Measurements from ENCODE around the gene ERCC8.
"Not testable (repeated sequence)": the region's sequence is repeated elsewhere in the genome, so short reads cannot be mapped to it uniquely, and the experiment has no call there.

ERCC8 gene

DNA sequence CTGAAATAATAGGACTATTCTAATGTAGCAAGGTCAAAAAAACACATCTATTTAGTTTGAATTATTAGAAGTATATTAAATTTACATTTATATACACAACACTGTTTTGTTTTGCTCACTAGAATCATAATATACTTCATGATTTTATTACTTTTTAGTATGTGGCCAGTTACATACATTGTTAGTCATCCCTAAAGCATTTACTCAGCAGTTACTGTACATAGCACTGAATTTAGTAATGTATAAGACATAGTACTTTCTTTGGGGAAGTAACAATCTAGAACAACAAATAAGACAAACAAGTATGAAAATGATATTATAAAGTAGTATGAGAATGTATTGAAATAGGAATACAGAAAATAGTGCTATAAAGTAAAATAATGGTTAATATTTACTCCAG, 28.2 kb downstream of the ERCC8 start:
- no peak for DNase-seq (ENCODE audit: low read depth in 2 of 2)

DNA sequence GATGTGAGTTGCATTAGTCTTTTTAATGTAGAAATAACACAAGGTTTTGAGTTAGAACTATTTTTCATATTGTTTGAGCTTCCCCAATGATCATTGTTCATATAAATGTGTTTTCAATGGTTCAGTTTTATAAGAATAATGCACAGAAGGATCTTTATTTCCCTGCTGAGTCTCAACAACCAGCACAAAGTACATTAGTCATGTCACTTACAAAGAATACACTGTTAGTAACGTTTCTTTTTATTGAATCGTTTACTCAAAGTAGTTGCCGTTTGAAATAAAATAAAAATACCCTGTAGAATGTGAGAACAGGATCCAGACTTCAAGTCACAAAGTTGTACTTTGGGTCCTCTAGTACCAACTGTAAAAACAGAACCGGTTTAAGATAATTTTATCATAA, 41.5 kb downstream of the ERCC8 start:
- DNase-seq (ENCODE audit: low read depth in 2 of 2): no peak

DNA sequence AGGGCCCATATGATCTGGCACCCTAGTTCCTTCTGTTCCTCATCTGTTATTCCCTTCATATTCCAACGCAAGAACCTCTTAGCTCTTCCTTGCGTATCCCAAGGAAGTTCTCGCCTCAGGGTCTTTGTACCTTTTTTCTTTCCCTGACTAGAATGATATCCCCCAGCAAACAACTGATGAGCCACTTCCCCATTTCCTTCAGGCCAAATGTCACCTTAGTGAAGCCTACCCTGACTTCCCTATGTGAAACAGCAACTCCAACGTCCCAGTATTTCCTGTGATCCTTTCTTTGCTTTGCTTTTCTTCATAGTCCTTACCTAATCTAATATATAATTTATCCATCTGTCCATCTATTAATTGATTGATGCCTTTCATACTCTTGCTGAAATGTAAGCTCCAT, 47.9 kb downstream of the ERCC8 start:
- no peak for DNase-seq (ENCODE audit: low read depth in 2 of 2)

DNA sequence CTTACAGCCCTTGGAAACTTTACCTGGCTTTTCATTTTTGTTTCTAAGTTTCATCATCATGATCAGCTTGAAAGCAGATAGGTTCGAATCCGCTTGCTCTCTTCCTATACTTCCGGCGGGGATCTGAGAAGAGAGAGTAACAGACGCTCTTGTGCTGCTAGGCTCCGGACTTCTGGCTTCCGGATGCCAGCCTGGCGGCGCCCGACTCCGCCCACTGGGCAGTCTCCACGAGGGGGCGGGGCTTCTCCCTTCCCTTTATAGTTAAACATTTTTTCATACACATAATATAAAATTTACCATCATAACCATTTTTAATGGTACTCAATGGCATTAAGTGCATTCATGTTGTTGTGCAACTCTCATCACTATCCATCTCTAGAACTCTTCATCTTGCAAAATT, 51.3 kb downstream of the ERCC8 start:
- no peak for DNase-seq (ENCODE audit: low read depth in 2 of 2)

DNA sequence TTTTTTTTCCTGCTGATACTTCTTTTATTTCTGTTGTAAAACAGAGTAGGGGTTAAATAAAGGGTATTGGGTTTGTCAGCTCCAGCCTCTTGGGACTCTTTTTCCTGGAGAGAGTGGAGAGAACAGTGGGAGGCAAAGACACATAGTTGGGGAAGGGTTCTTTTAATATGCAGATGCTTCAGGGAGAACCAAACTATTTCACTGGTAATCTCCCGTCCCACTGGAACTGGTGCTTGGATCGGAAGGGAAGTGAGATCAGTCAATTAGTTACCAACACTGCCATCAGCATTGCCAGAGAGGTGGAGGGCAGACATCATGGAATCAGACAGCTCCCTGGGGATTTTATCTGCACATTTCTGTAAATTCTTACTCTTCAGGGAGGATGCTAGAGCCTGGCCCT, 53.2 kb downstream of the ERCC8 start:
- no peak for DNase-seq (ENCODE audit: low read depth in 2 of 2)

DNA sequence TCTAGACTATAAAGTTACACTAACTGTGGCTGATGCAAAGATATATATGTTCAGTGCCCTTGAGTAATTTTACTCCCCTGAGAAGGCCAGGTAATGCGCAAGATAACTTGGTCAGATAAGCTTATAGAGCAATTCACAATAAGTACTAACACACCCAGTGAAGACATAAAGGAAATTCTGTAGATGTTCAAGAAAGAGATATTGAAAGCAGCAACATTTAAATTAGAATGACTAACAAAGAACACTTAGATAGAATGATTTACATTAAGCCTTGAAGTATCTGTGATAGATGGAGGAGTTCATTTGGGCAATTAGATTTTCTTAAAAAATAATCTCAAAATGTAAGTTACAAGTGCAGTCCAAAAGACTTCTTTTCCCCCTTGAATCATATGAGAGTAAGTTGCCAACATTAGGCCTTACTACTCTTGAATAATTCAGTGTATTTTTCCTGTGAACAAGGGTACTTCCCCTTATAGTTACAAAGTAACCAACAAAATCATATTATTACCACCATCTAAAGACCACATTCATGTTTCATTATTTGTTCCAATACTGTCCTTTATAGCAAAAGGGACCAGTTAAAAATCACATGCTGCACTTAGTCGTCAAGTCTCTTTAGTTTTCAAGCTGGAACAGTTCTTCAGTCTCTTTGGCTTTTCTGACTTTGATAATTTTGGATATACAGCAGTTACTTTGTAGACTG, 56.4 kb downstream of the ERCC8 start:
- no peak for DNase-seq (ENCODE audit: low read depth in 2 of 2)

DNA sequence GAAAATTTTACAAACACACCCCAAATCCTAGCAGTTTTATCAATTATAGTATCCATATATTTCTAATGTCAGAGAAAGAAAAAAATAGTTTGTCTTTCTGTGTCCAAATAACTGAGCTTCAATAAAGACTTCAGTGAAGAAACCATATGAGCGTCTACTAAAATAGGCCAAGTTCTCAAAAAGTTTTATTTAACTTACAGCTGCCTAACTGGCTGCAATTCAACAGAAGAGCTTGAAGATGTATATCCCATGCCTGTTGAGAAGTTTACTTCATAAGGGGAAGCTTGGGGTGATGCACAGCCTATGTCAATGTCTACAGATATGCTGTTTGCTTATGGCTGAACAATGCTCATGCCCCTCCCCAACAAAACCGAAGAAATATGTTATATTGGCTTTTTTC, 57.1 kb downstream of the ERCC8 start:
- no peak for DNase-seq (ENCODE audit: low read depth in 2 of 2)

DNA sequence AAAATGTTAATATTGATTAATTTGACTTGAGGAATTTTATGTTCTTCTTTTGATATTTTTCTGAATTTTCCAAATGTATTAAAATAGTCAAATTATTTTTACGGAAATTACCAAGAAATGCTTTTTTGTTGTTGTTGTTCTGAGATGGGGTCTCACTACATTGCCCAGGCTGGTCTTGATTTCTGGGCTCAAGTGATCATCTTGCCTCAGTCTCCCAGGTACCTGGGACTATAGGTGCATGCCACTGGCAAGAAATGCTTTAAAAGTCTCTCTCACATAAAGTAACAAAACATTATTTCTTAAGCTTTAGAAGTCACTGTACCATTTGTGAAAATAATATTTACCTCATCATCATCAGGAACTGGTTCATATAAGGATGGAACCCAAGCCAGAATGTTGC, 57.8 kb downstream of the ERCC8 start:
- no peak for DNase-seq (ENCODE audit: low read depth in 2 of 2)

DNA sequence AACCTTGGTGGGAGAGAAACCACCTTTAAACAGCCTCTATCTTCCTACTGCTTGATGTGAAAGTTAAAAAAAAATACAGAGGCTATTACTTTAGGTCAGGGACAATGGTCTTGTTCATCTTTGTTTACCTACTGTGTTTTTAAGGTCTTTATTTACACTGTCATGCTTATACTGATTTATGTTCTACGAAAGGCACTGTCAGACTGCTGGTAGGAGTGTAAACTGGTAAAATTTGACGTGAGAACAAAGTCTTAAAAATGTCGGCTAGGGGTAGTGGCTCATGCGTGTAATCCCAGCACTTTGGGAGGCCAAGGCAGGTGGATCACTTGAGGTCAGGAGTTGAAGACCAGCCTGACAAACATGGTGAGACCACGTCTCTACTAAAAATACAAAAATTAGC, 58.7 kb downstream of the ERCC8 start:
- no peak for DNase-seq (ENCODE audit: low read depth in 2 of 2)

DNA sequence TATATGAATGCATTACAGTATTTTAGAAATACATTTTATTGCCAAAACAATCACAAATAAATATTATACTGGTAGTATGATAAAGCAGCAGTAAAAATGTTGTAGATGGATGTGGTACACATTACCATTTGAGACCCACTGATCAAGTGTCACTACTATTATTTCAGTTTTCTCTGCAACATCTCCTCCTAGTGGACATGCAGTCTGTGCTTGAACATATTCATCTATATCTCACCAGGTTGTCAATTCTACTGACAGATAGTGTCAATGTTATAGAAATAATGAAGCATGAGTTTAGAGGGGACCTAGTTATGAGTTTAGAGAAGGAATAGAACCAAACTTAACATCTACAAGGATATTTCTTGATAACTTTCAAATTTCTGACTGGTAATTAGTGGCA, 61.6 kb downstream of the ERCC8 start:
- no peak for DNase-seq (ENCODE audit: low read depth in 2 of 2)

DNA sequence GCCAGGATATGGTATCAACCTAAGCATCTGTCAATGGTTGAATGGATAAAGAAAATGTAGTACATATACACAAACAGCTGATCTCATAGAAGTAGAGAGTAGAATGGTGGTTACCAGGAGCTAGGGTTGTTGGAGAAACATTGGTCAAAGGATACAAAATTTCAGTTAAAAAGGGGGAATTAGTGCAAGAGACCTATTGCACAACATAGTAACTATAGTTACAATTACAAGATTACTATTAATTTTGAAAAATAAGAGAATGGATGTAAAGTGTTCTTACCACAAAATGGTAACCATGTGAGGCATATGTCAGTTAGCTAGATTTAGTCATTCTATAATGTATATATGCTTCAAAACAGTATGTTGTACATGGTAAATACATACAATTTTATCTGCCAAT, 72.0 kb downstream of the ERCC8 start:
- no peak for DNase-seq (ENCODE audit: low read depth in 2 of 2)

DNA sequence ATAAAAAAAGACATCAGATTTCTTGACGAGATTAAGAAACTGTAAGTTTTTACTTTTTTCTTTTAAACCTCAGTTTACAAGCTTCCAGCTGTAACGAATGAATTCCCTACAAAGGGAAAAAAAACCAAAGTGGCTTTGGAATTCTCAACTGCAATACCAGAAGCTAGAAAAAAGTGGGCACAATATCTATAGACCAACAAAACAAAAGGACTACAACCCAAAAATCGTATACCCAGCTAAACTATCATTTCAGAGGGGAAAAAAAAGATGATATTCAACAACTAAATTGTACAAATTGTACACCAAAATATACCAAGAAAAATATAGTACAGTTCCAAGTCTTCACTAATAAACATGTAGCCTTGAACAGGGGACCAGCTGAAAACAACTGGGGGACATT, 74.0 kb downstream of the ERCC8 start:
- no peak for DNase-seq (ENCODE audit: low read depth in 2 of 2)

DNA sequence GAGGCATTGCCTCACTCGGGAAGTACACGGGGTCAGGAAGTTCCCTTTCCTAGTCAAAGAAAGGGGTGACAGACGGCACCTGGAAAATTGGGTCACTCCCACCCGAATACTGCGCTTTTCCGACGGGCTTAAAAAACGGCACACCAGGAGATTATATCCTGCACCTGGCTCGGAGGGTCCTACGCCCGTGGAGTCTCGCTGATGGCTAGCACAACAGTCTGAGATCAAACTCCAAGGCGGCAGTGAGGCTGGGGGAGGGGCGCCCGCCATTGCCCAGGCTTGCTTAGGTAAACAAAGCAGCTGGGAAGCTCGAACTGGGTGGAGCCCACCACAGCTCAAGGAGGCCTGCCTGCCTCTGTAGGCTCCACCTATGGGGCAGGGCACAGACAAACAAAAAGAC, 84.3 kb downstream of the ERCC8 start:
- not testable (repeated sequence) for DNase-seq (ENCODE audit: low read depth in 2 of 2)

DNA sequence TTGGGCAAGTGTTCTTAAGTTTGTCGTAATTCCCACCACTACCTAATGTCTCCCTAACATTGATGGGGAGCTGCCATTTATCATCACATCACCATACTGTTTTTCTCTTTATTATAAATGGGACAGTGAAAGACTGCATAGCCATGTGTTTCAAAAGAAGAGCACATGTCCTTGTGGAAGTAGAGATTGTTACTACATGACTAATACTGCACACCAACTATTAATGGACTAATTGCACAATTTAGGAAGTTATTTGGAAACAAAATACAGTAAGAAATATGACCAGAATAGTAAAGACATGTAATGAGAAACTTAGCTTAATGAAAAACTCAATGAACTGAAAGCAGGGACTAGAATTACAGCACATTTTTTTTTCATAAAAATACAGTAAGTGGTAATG, 88.8 kb downstream of the ERCC8 start:
- DNase-seq (ENCODE audit: low read depth in 2 of 2): no peak

DNA sequence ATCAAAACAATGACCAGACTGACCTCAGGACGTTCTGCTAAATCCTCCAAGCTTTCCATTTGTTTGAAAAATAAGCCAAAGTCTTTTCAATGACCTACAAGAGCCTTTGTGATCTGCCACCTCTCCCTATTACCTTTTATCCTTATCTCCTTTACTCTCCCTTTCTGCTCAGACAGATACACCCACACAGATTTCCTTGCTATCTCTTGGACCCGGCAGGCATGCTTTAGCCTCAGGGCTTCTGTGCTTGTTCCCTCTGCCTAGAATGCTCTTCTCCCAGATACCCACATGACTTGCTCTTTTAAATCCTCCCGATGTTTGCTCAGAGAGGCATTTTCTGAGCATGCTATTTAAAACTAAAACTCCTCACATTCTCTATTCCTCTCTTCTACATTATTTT, 91.9 kb downstream of the ERCC8 start:
- no peak for DNase-seq (ENCODE audit: low read depth in 2 of 2)

DNA sequence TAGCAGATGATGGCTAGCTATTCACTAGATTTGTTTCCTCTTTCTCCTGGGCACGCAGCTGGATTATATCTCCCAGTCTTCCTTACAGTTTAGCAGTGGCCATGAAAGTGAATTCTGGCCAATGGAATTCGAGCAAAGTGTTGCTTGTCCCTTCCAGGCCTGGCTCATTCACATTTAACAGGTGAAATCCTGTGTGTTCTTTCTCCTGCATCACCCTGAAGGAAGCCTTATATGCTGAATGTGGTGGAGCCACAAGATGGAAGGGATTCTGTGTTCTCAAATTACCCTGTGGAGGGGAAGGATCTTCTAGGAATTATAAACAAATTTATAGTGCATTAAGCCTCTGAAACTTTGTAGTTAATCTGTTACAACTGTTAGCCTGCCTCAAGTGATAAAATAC, 92.6 kb downstream of the ERCC8 start:
- DNase-seq (ENCODE audit: low read depth in 2 of 2): no peak

DNA sequence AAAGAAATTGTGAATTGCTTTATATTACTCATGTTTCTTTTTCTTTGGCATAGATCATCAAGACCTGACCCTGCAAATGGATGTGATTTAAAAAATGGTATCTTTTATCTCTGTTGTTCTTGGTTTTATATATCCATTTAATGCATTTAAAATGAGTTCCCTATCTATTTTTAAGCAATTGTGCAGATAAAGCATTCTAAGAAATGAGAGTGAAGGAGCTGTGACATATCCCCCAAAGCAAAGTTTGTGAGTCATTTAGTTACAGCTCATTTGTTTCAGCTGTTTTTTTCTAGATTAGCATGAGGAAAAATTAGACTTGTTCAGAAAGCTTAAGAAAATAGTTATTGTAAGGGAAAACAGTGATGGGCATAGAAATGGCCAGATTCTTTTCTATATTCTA, 93.2 kb downstream of the ERCC8 start:
- DNase-seq (ENCODE audit: low read depth in 2 of 2): no peak

DNA sequence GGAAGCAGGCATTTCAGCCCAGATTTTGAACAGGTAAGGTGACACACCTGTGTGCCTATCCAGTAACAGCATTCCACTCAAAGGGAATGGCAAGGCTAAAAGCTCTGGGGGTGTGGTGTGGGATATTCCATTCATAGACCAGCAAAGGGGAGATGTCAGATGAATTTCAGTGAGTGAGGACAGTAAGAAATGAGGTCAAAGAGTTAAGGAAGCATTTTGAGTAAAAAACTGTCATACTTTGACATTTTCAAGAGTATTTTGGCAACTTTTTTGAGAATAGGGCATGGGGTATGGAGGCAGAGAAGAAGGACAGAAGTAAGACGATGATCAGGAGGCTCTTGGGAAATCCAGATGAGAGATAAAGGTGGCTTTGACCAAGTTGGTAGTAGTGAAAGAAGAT, 98.6 kb downstream of the ERCC8 start:
- DNase-seq (ENCODE audit: low read depth in 2 of 2): no peak

DNA sequence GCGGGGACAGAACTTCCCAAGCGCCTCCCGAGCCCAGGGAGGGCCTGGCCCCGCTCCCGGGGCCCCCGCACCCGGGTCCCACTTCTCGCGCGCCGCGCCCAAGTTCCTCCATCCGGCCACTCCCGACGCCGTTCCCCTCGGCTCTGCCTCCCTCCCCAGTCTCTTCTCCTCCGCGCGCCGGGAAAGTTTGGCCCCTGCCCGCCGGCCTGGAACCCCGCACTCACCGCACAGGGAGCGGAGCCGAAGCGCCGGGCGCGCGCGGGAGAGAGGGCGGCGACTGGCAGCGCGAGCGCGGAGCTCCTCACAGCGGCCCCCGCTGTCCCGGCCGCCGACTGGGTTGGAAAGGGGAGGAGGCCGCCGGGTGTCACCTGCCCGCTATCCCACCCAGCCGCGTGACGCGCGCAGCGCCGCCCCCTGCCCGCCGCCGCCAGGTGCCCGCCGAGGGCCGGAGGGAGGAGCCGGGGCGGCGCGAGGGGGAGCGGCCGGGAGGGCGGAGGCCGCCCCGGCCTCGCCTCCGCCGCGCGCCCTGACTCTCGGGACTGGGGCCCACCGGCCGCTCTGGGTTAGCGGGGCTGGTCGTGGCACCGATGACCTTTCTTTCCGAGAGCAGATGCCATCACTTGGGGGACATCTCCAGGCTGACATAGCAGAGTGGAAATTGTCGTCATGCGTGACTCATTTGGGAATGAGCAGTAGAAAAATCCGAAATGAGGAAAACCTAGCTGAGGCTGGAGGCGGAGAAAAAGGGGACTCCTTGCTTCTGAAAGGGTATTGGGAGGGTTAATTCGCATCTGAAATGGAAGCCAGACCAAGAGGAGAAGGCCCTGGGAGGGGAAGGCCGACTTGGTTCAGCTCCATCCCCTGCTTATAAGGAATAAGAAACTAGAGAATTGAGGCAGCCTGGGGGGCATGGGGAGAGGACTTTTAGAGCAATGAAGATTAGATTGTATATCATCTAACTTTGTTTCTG, 100.6 kb downstream of the ERCC8 start, which contains the start of gene ELOVL7:
Gene ELOVL7 (minus strand): TSS at position 334 of the 970 bp plus-strand sequence. CDS start 56,872 bp downstream, outside the sequence.
- DNase-seq (ENCODE audit: low read depth in 2 of 2): no peak

DNA sequence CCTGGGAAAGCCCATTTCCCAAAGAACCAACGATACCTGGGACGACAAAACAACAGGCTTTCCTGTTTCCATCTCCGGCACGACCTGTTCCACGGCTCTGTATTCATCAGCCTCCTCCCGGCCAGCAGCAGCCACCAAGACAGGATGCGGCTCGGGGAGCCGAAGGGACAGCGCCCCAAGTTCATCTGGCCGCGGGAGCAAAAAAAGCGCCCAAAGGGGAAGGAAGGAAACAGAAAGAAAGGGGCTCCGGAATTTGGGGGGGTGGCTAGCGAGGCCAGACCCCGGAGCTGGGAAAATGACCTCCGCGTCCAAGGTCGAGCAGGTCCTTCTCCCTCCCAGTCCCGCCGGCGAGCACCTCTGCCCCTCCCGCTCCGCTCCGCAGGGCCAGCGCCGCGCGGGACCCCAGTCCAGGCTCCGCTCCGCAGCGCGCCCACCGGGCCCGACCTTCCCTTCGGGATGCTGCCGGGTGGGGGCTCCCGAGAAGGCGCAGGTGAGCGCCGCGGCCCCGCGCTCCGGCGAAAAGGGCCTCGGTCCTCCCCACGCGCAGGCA, 101.4 kb downstream of the ERCC8 start:
- no peak for DNase-seq (ENCODE audit: low read depth in 2 of 2)

DNA sequence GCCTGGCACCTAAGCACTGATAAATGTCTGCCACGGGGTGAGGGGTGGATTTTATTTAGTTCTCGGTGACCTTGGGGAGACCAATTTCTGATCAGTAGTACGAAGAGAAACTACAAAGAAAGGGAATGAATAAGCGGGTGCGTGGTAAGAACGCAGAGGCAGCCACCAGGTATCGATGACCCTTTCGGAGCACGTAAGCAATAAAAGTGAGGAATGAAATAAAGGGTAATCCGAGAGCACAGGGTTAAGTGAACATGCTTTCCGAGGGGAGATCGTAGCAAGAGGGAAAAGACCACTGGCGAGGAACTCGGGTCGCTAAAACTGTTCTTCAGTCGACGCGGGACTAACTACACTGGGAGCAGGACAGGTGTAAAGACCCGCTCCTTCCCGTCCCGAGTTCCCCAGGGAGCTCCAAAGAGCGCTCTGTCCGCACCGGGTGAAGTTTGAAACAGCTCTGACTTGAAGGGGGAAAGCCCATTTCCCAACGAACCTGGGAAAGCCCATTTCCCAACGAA, 101.9 kb downstream of the ERCC8 start:
- DNase-seq (ENCODE audit: low read depth in 2 of 2): no peak

DNA sequence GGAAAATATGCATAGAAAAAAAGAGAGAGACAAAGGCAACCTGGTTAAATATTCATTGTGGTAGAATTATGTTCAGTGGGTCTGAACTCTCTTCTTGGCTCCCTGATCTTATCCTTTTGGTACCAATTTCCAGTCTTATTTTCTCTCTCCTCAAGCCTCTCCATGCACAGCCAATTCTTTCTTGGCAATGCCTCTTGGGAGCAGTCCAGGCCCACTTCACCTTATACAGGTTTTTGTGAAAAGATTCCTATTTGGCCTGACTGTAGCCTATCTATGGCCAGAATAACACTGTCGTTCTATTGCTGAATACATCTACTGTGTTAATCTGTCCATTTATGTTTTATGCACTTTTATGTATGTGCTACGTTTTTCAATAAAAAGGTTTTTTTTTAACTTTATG, 103.5 kb downstream of the ERCC8 start:
- no peak for DNase-seq (ENCODE audit: low read depth in 2 of 2)

DNA sequence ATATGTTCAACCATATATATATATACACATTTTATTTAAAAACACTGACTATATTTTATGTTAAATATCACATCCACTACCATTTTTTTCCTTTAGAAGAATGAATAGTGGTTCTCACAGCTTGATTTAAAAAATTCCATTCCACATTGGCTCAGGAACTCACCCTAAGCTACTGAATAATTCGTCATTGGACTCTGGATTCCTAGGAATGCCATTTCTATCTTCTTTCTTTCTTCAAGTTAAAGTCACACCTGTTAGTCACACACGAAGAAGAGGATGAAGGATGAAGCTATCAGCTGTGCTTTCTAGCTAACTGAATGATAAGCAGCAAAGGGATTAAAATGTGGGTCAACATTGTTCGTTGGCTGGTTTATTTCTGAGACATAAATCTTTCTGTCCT, 108.7 kb downstream of the ERCC8 start:
- DNase-seq (ENCODE audit: low read depth in 2 of 2): no peak

Measured in stimulated activated CD4-positive, alpha-beta T cell treated with anti-CD3 and anti-CD28 coated beads, Interleukin-1b, Interleukin-23, amount 100 ng/mL, for 1 hour (primary cell).